HG02798 (cell line): ENCODE data around the gene IL11.

Source experiments
- ATAC-seq: cut with Tn5 transposase; IDR thresholded peaks from one replicate; pipeline ENCODE4 v1.9.1; 2021; ENCODE audit warnings: mild to moderate bottlenecking; ENCODE audit not compliant: unreplicated experiment, poor library complexity

IL11 gene

DNA sequence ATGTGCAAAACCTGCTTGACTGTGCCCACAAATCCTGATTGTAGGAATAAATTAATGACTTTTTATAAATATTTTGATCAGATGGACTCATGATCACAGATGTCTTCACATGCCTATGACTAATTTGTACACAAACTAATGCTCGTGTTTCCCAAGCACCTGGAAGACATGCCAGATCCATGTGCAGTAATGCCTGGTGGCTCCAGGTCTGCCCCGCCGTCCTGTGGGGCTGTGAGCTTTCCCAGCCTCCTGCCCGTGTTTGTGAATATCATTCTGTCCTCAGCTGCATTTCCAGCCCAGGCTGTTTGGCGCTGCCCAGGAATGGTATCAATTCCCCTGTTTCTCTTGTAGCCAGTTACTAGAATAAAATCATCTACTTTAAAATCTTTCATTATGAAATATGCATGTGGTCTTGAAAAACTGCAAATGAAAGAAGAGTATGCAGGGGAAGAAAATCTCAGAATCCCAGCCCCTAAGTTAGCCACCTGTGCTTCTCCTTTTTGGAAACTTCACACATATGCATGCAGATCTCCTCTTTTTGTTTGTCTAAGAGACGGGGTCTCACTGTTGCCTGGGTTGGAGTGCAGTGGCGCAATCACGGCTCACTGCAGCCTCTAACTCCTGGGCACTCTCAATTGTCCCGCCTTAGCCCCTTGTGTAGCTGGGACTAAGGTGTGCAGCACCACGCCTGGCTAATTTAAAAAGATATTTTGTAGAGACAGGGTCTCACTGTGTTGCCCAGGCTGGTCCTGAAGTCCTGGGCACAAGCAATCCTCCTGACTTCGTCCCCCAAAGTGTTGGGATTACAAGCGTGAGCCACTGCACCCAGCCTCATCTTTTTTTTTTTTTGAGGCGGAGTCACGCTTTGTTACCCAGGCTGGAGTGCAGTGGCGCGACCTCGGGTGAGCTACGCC lies 21.7 kb upstream of the IL11 start:
- no peak for ATAC-seq

- no peak for ATAC-seq
Measured at GRCh38 chr19:55391191-55391670, 21.0 kb upstream of the IL11 start.

GRCh38 chr19:55390461-55390880 lies 20.2 kb upstream of the IL11 start:
- no peak for ATAC-seq

- ATAC-seq, result no peak
Measured at GRCh38 chr19:55389386-55390317, 19.4 kb upstream of the IL11 start.

GRCh38 chr19:55387736-55388497 lies 17.7 kb upstream of the IL11 start:
- no peak for ATAC-seq

DNA sequence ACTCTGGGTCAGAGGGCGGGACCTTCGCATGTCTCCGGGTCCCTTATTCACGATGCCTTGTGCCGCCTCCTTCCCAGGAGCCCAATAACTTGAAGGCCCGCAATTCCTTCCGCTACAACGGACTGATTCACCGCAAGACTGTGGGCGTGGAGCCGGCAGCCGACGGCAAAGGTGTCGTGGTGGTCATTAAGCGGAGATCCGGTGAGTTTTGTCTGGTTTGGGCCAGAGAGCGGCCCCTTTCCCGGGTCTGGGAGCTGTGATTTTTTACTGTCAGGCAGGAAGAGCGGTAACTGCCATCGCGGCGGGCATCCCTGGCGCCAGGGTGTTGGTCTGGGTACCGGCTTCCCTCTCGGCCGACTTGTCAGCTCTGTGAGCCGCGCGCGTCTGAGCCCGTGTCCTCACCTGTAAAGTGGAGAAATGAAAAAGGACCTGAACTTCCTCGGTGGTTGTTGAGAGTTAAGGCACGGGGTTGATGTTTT lies 16.3 kb upstream of the IL11 start:
- ATAC-seq, result no peak

DNA sequence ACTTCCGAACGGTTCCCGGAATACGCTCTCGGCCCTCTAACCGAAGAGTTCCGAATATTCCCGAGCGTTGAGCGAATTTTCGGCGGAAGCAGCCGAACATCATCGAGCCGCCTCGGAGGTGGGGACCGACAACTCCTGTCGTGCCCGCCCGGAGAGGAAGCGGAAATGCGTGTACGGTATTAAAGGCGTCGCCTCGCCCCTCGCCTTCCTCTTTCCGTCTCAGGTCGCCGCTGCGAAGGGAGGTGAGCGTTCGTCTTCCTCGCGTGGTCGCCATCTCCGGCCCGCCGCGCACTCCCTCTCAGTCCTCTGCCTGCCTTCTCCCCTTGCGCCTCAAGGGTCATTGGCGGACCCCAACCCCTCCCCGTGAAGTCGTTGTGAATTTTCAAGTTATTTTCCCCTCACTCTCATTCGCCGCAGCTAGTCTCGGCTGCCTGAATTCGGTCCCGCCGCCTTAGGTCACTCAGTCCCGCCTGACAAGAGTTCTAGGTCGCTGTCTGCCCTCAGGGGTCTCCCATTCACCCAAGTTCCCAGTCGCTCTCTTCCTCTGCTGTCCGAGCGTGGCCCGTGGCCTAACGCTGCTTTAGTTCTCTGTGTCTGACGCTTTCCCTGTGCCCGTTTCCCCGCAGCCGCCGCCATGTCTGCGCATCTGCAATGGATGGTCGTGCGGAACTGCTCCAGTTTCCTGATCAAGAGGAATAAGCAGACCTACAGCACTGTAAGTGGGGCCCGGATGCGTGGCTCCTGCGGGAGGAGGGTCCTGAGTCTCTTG lies 15.6 kb upstream of the IL11 start, which contains the start of gene RPL28:
Gene RPL28, plus strand, starts transcription at position 209 of the 769 bp plus-strand sequence. Its CDS starts 426 bp downstream, at position 635.
- peak; percentile 77 for ATAC-seq

DNA sequence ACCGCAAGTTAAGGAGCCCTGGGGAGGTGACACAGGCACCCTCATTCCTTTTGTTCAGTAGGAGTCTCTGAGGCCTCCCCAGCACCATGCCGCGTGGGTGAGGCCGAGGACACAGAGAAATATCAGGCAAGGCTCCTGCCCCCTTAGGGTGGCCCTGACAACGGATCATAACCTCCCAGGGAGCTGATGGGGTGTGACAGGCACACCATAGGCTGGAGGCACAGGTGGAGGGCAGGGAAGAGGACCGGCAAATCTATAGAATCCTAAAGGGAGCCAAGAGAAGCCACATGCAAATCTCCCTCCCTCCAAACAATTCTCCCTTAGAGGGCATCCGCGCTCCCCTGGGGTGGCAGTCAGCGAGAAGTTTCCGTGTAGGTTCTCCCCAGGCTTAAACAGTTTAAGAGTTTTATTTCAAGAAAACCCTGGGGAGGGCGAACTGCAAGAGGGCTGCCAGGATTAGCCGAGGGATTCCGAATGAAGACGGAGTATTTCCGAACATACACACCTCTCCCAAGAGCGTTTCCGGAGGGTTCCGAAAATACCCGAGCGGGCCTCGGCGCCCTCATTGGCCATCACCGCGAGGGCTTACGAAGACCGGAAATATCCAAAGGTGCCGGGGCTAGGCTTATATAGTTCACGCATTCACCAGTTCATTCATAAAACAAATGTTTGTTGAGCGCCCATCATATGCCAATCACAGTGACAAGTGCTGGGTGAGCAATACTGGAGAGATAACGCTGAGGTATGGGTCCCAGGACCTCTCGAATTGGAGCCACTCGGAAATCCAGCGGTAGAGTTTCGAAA lies 14.9 kb upstream of the IL11 start:
- peak; percentile 65 for ATAC-seq

DNA sequence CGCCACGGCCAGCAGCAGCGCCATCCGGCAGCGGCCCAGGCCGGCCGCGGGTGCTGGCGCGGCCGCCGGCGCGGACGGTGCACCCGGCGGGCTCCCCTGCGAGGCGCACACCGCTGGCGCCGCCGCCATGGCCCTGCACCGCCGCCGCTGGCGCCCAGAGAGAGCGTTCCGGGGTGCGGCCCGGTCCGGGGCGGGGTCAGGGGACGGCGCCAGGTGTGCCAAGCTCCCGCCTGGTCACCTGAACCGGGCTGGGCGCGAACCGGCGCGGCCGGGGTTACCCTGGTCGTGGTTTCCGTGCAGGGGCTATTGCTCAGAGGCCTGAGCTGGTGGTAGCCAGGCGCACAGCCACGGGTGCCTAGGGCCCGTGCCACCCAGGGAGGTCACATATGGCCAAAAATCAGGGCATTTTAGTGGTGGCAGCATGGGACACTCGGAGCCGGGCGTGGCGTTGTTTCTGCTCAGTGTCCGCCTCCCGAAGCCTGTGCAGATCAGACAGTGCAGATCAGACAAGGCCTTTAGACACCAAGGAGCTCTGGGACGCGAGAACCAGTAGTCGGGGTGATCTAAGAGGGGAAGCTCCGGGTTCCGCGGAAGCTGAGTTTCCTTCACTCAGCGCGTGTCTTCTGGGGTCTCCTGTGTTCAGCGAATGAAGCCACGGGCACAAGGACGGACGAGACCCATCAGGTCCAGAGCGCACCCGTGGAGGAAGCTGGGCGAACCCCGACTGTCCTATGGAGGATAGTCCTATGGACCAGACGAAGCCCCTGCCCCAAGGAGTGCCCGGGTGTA lies 14.1 kb upstream of the IL11 start, which contains the start of gene TMEM238:
Gene TMEM238, minus strand, starts transcription at position 162 of the 789 bp plus-strand sequence. Its CDS starts 33 bp downstream, at position 129.
- ATAC-seq, result no peak

GRCh38 chr19:55383279-55384130 lies 13.2 kb upstream of the IL11 start:
- no peak for ATAC-seq

GRCh38 chr19:55382522-55383054 lies 12.3 kb upstream of the IL11 start:
- ATAC-seq, result no peak

GRCh38 chr19:55382013-55382412 lies 11.8 kb upstream of the IL11 start:
- ATAC-seq, result no peak

- ATAC-seq, result no peak
Measured at GRCh38 chr19:55379174-55379573, 8.9 kb upstream of the IL11 start.

DNA sequence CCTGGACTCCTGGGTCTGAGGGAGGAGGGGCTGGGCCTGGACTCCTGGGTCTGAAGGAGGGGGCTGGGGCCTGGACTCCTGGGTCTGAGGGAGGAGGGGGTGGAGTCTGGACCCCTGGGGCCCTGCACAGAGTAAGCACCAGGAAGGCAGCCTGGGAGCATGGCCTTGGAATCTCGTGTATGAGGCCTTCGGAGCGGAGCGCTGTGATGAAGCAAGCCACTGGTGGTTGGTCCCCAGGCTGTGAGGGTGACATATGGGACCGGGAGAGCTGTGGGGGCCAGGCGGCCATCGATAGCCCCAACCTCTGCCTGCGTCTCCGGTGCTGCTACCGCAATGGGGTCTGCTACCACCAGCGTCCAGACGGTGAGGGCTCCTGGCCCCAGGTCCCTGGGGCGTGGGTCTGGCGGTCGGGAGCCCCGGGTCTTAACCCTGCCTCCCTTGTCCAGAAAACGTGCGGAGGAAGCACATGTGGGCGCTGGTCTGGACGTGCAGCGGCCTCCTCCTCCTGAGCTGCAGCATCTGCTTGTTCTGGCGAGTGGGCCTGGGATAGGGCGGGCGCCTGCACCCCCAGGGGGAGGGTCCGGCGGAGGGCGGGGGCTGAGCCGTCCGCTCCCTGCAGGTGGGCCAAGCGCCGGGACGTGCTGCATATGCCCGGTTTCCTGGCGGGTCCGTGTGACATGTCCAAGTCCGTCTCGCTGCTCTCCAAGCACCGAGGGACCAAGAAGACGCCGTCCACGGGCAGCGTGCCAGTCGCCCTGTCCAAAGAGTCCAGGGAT lies 7.3 kb upstream of the IL11 start:
- no peak for ATAC-seq

DNA sequence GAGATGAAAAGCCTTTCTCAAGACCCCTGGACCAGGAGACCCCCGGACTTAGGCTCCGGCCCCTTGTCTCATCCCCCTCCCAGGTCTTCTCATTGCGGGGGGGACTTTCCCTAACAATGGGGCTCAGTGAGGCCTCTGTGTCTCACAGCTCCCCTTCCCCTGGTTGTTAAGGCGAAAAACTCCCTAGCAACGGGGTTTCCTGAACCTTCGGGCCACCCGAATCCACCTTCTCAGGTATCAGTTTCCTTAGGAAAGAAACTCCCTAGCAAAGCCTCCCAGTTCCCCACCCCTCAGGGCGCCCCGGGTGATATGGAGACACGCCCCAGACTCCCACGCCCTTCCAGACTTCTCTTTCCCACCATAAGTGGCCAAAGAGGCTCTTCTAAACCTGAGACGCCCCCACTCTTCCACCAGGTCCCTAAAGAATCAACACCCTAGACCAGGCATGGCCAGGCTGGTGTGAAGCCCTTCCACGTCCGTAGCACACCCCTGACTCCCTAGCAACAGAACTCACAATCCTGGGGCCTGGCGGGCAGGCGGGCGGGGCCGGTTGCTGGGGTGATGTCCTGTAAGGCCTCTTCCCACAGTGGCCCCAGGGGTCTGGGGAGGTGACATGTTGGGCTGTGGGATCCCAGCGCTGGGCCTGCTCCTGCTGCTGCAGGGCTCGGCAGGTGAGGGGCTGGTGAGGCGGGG lies 6.1 kb upstream of the IL11 start, which contains the start of gene TMEM190:
Gene TMEM190, plus strand, starts transcription at position 586 of the 693 bp plus-strand sequence. Its CDS starts 28 bp downstream, at position 614.
- no peak for ATAC-seq
